SK-N-MC (cell line): ENCODE results near the gene LTBP1.

Experiments used
- EZH2 ChIP-seq: fragments of 200-600 bp; sonication (generic); IDR thresholded peaks from one replicate; pipeline ENCODE4 v1.6.1; 2017; ENCODE audit warnings: antibody characterized with exemption
- POLR2AphosphoS5 ChIP-seq: IDR thresholded peaks from 2 replicates; pipeline ENCODE4 v1.6.1; 2012; ENCODE audit warnings: mild to moderate bottlenecking, low read depth, low read length, borderline replicate concordance

DNA sequence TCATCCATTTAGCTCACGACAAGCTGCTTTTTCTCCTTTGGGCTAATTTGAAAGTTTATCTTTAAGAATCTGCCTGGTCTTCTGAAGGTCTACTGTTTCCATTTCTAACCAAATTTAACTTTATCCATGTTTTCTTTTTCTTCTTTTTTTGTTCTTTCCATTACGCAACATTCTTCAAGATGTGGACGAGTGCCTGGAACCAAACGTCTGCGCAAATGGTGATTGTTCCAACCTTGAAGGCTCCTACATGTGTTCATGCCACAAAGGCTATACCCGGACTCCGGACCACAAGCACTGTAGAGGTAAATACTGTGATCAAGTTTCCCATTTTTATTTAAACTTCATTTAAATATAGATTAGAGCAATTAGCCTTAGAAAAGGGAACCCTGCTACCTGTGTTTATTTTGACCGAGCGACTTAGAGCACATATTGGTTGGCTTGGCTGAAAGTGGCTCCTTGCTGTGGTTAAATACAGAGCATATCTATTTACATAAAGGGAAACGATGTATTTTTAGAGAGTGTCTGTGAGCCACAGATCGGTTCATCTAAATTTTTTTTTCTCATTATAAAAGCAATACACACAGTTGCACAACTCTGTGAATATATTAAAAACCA is 346.3 kb downstream of the LTBP1 start:
- TF ChIP-seq POLR2AphosphoS5, result no peak
- TF ChIP-seq EZH2, result no peak
